CD4-positive, alpha-beta T cell (primary cell): ENCODE measurements around the gene FKBP7. TPM values are rescaled to one million over a fixed set of nuclear protein-coding genes. Genes with fewer than 3 reads are reported as not detected.
"Not testable (repeated sequence)": the region's sequence is repeated elsewhere in the genome, so short reads cannot be mapped to it uniquely, and the experiment has no call there.

Source experiments
- ATAC-seq: fragments of 200-7000 bp; cut with Tn5 transposase; one replicate; pipeline ENCODE4 v1.10.0; 2022; ENCODE audit warnings: mild to moderate bottlenecking; ENCODE audit not compliant: poor library complexity
- CTCF ChIA-PET: fragments of 350-600 bp; sonication (Branson Sonifier 250); formaldehyde crosslinking; loops from one replicate; lab custom pipeline; 2021; ENCODE audit warnings: antibody characterized with exemption, inconsistent platforms; lab: Charles Lee
- POLR2A ChIA-PET: fragments of 350-600 bp; sonication (Branson Sonifier 250); formaldehyde crosslinking; loops from one replicate; lab custom pipeline; 2021; ENCODE audit warnings: antibody characterized with exemption, inconsistent platforms; lab: Charles Lee
- DNase-seq, 14 experiments: peaks; one replicate each; pipeline ENCODE4 v3.0.0-alpha.2; 2013 to 2020; ENCODE audit warnings: mixed read lengths in 2 of 14
- H3K27ac ChIP-seq, 2 donors: one replicate each; pipeline versions ENCODE4 v1.5.1 to v1.7.0; 2013; ENCODE audit warnings: low read length in 2 of 2, low read depth in 1 of 2, mild to moderate bottlenecking in 1 of 2
- H3K27me3 ChIP-seq, 2 experiments: 1 replicate in 1 of 2; 2 replicates in 1 of 2; pipeline versions ENCODE4 v1.6.1 to v1.7.0; 2013; ENCODE audit warnings: low read length in 2 of 2, control low read depth in 1 of 2, mild to moderate bottlenecking in 1 of 2, moderate library complexity in 1 of 2; ENCODE audit not compliant: insufficient read depth in 2 of 2, control insufficient read depth in 1 of 2
- H3K36me3 ChIP-seq: one replicate; pipeline ENCODE4 v1.6.1; 2013; ENCODE audit warnings: low read length, control low read depth; ENCODE audit not compliant: insufficient read depth
- H3K4me1 ChIP-seq: one replicate; pipeline ENCODE4 v1.6.1; 2013; ENCODE audit warnings: low read length, control low read depth; ENCODE audit not compliant: insufficient read depth
- H3K4me3 ChIP-seq: one replicate; pipeline ENCODE4 v1.5.1; 2013; ENCODE audit warnings: mild to moderate bottlenecking, low read length, moderate library complexity
- H3K9me3 ChIP-seq, 2 experiments: 1 replicate in 1 of 2; 2 replicates in 1 of 2; pipeline versions ENCODE4 v1.6.1 to v1.7.0; 2013; ENCODE audit warnings: low read length in 2 of 2, mild to moderate bottlenecking in 2 of 2, control low read depth in 1 of 2, moderate library complexity in 1 of 2; ENCODE audit not compliant: control insufficient read depth in 1 of 2, insufficient read depth in 1 of 2
- H3K27ac Mint-ChIP-seq: one replicate; pipeline ENCODE4 v1.8.0; 2020; ENCODE audit warnings: mixed read lengths
- H3K27me3 Mint-ChIP-seq: one replicate; pipeline ENCODE4 v1.8.0; 2021; ENCODE audit warnings: mixed read lengths
- H3K36me3 Mint-ChIP-seq: one replicate; pipeline ENCODE4 v1.8.0; 2021; ENCODE audit warnings: low read depth, mixed read lengths
- H3K4me1 Mint-ChIP-seq: one replicate; pipeline ENCODE4 v1.8.0; 2021; ENCODE audit warnings: low read depth, mixed read lengths
- H3K4me3 Mint-ChIP-seq: one replicate; pipeline ENCODE4 v1.8.0; 2020; ENCODE audit warnings: mild to moderate bottlenecking, mixed read lengths
- H3K9me3 Mint-ChIP-seq: one replicate; pipeline ENCODE4 v1.8.0; 2020; ENCODE audit warnings: mixed read lengths
- CTCF ChIP-seq: fragments of 200-600 bp; IDR thresholded peaks from one replicate; pipeline ENCODE4 v1.8.0; 2022; ENCODE audit warnings: antibody characterized with exemption, mild to moderate bottlenecking
- intact Hi-C, 2 experiments: fragments of 100-400 bp; cut with DNase I in 1 of 2; cut with micrococcal nuclease in 1 of 2; formaldehyde crosslinking; loops; one replicate each; pipeline versions ENCODE4 v1.15.1 to v1.9.0; 2023 to 2025; cut with DNase I, micrococcal nuclease
- total RNA-seq, 174 experiments: library from RNA in 2 of 174; stranded (reverse) in 2 of 174; gene quantifications; one replicate each; pipeline ENCODE4 v1.2.3 and lab custom pipeline; 2021 to 2026

Gene FKBP7
- total RNA-seq, 2 experiments from 2014 or later: 0.25 to 0.55 TPM

GRCh38 chr2:178525010-178525409 lies 46.6 kb upstream of the FKBP7 start:
- ATAC-seq, H3K36me3 ChIP-seq, H3K4me3 ChIP-seq, H3K27ac ChIP-seq, H3K9me3 ChIP-seq, intact Hi-C loops, H3K27me3 ChIP-seq, H3K4me3 Mint-ChIP-seq, H3K27ac Mint-ChIP-seq, CTCF ChIA-PET, DNase-seq, H3K27me3 Mint-ChIP-seq, H3K9me3 Mint-ChIP-seq, H3K4me1 ChIP-seq: not testable (repeated sequence)
- peaks cover 45% of the 10 kb centered on the region for H3K4me1 Mint-ChIP-seq
- POLR2A ChIA-PET: interaction anchor here (0.8 kb wide), 1 partner anchor 74 kb away, joined by 3 read pairs; the partner anchor contains the start of genes PJVK and PRKRA
- H3K36me3 Mint-ChIP-seq: peaks cover 53% of the 10 kb centered on the region

GRCh38 chr2:178523596-178524134 lies 45.3 kb upstream of the FKBP7 start:
- peak overlapping the region; percentile 74 for H3K4me3 ChIP-seq
- Mint-ChIP-seq H3K4me3 (peak overlapping the region; percentile 89), H3K4me1 (peaks cover 45% of the 10 kb centered on the region), H3K27me3 (no peaks in the 10 kb centered on the region), H3K36me3 (peaks cover 47% of the 10 kb centered on the region), H3K9me3 (no peaks in the 10 kb centered on the region), H3K27ac (peak overlapping the region; percentile 85)
- H3K27ac ChIP-seq: no peak overlapping the region
- POLR2A ChIA-PET: interaction anchor here (0.9 to 1.5 kb wide), 2 partner anchors 44 to 74 kb away, joined by 4 read pairs; partner anchors contain the start of gene PLEKHA3
- no peak for TF ChIP-seq CTCF
- no peak for ATAC-seq
- intact Hi-C loops: loop anchor here (2.0 to 5.0 kb wide), 3 partner anchors 41 to 73 kb away; partner anchors contain the start of genes FKBP7 (in 1 of the 2), PJVK (in 1 of the 2), PLEKHA3 (in 1 of the 2) and PRKRA (in 1 of the 2)
- CTCF ChIA-PET: interaction anchor here (1.2 to 2.1 kb wide), 5 partner anchors 11 to 109 kb away, joined by 5 to 12 read pairs (median 5); partner anchors contain the start of genes PJVK and PRKRA
- H3K27me3 ChIP-seq: no peaks in the 10 kb centered on the region
- peaks cover 8% of the 10 kb centered on the region for H3K4me1 ChIP-seq
- DNase-seq: peak in 1 of 14 experiments; percentile 13
- H3K9me3 ChIP-seq: no peaks in the 10 kb centered on the region
- peaks cover 4% of the 10 kb centered on the region for H3K36me3 ChIP-seq

- Histone ChIP-seq H3K4me1 (peaks cover 8% of the 10 kb centered on the region), H3K27me3 (no peaks in the 10 kb centered on the region), H3K36me3 (peaks cover 6% of the 10 kb centered on the region), H3K4me3 (peak overlapping the region; percentile 74), H3K27ac (peak overlapping the region; percentile 26 to 63), H3K9me3 (no peaks in the 10 kb centered on the region)
- Mint-ChIP-seq H3K9me3 (no peaks in the 10 kb centered on the region), H3K4me3 (peak overlapping the region; percentile 89), H3K27me3 (no peaks in the 10 kb centered on the region), H3K4me1 (peaks cover 44% of the 10 kb centered on the region), H3K27ac (peak overlapping the region; percentile 85), H3K36me3 (peaks cover 47% of the 10 kb centered on the region)
- peak; percentile 77 for TF ChIP-seq CTCF
- peak; percentile 61 to 91 (median 73) for DNase-seq
- CTCF ChIA-PET: interaction anchor here (0.6 to 2.1 kb wide), 9 partner anchors 10 to 108 kb away, joined by 3 to 12 read pairs (median 5); partner anchors contain the start of genes PJVK and PRKRA
- peak; percentile 99 for ATAC-seq
- intact Hi-C loops: loop anchor here (2.0 to 5.0 kb wide), 3 partner anchors 41 to 72 kb away; partner anchors contain the start of genes FKBP7 (in 1 of the 2), PJVK (in 1 of the 2), PLEKHA3 (in 1 of the 2) and PRKRA (in 1 of the 2)
- POLR2A ChIA-PET: interaction anchor here (0.9 to 1.5 kb wide), 3 partner anchors 43 to 74 kb away, joined by 4 read pairs; partner anchors contain the start of genes PJVK, PLEKHA3 and PRKRA
These were observed 44.7 kb upstream of the FKBP7 start for GRCh38 chr2:178522950-178523595.
